Rectal smooth muscle tissue (tissue), 1 donor: ENCODE data around the gene CD22.

Source experiments
- H3K27ac ChIP-seq: one replicate; pipeline ENCODE4 v1.7.0; 2013; ENCODE audit warnings: low read depth, low read length, inconsistent platforms
- H3K27me3 ChIP-seq: one replicate; pipeline ENCODE4 v1.7.0; 2013; ENCODE audit warnings: low read length; ENCODE audit not compliant: control insufficient read depth, insufficient read depth
- H3K36me3 ChIP-seq: one replicate; pipeline ENCODE4 v1.7.0; 2013; ENCODE audit warnings: low read length; ENCODE audit not compliant: control insufficient read depth, insufficient read depth
- H3K4me1 ChIP-seq: one replicate; pipeline ENCODE4 v1.7.0; 2013; ENCODE audit warnings: low read length; ENCODE audit not compliant: control insufficient read depth, insufficient read depth
- H3K4me3 ChIP-seq: one replicate; pipeline ENCODE4 v1.7.0; 2013; ENCODE audit warnings: low read length
- H3K9ac ChIP-seq: one replicate; pipeline ENCODE4 v1.7.0; 2013; ENCODE audit warnings: low read length

CD22 gene

DNA sequence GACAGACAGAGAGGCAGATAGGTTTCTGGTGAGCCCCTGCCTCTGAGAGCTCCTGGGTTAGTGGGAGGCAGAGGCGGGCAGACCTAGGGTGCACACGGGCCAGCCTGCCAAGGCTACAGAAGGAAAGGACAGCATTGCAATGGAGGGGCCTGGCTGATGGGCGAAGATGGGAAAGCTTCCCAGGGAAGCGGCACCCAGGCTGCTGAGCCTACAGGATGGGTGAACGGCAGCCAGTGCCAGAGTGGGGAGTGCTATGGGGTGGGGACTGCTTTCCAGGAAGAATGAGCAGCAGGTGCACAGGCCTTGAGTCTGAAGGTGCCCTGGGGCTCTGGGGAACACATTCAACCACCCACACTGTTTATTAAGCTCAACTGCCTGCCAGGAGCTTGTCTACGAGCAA, 37.7 kb upstream of the CD22 start:
- no peak overlapping the region for H3K9ac ChIP-seq
- H3K36me3 ChIP-seq = no peaks in the 10 kb centered on the region
- H3K4me1 ChIP-seq = no peaks in the 10 kb centered on the region
- H3K27me3 ChIP-seq = peaks cover 4% of the 10 kb centered on the region
- H3K4me3 ChIP-seq = no peak overlapping the region
- no peak overlapping the region for H3K27ac ChIP-seq

GRCh38 chr19:35291916-35292315, 37.1 kb upstream of the CD22 start, which contains the start of gene MAG:
TSS of gene MAG (plus strand) at chr19:35292161. CDS start at chr19:35295409, 3,248 bp downstream.
- Histone ChIP-seq H3K9ac (no peak within 1 kb of the TSS), H3K4me3 (no peak within 1 kb of the TSS), H3K36me3 (no peaks in the 10 kb centered on the region), H3K4me1 (no peaks in the 10 kb centered on the region), H3K27ac (no peak within 1 kb of the TSS), H3K27me3 (peaks cover 4% of the 10 kb centered on the region)

DNA sequence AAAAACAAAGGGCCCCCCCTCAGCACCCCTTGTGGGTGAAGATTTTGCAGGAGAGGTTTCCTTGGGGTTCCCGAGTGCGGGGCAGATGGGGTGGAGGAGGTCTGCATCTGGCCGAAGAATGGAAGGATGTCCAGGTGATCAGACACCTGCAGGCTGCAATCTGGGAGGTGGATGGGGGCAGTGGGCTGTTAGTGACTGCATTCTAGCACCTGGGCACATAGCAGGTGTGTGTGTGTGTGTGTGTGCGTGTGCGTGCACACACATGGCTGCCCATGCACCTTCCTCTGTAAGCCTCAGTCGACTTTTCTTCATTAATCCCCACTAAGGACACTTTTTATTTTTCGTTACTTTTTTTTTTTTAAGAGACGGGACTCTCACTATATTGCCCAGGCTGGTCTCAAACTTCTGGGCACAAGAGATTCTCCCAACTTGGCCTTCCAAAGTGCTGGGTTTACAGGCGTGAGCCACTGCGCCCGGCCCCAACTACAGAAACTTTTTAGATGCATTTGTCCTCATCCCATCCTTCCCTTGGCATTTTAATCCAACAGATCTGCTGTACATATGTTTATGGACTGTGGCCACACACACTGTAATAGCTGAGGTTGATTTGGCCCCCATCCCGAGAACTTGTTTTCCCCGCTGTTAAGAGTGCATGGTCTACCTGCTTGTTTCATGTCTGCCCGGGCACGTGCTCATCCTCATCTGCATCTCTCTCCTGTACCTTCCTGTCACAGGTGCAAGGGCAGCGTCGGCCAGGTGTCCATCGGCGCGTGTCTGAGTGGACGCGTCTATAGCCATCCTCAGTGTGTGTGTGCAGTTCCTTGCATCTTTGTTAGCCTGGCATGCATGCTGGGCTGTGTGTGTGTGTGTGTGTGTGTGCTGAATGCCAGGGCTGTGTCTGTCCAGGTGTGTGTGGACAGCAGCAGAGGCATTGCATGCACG, 36.3 kb upstream of the CD22 start:
- peaks cover 6% of the 10 kb centered on the region for H3K27me3 ChIP-seq
- no peak overlapping the region for H3K4me3 ChIP-seq
- no peaks in the 10 kb centered on the region for H3K4me1 ChIP-seq
- H3K9ac ChIP-seq = no peak overlapping the region
- H3K27ac ChIP-seq = no peak overlapping the region
- no peaks in the 10 kb centered on the region for H3K36me3 ChIP-seq

DNA sequence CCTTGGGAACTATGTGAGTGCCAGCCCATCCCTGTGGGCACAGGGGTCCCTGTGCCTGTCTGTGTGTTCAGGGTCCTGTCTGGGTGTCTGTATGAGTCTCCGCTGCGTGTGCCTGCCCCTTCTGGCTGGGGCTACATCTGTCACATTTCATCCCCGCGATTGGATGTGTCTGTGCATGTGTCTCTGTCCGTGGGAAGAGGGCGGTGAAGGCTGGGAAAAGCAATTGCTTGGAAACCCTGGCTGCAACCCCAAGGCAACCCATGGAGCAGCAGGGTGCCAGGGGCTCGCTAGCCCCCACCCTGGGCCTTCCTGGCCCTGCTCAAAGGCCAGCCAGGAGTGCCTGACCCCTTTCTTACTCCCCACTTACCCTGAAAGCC, 35.6 kb upstream of the CD22 start:
- no peak overlapping the region for H3K27ac ChIP-seq
- peaks cover 6% of the 10 kb centered on the region for H3K27me3 ChIP-seq
- no peak overlapping the region for H3K4me3 ChIP-seq
- H3K9ac ChIP-seq = no peak overlapping the region
- no peaks in the 10 kb centered on the region for H3K4me1 ChIP-seq
- H3K36me3 ChIP-seq = no peaks in the 10 kb centered on the region

DNA sequence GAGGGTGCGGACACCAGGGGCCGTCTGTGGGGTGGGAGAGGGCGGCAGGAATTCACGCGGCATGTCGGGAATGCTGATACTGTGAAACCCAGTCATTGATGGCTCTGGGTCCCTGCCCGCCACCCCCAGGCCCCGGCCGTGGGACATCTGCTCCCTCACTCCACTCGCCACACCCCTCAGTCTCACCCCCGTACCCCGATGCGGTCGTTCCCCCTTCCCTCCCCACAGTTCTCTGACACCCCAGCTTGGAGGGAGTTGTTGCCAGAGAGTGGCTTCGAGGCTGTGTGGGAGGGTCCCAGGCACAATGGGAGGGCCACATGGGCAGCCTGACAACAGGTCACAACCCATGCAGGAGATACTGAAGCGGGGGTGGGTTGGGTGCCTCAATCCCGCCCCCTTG, 35.2 kb upstream of the CD22 start:
- Histone ChIP-seq H3K4me1 (no peaks in the 10 kb centered on the region), H3K4me3 (no peak overlapping the region), H3K9ac (no peak overlapping the region), H3K27ac (no peak overlapping the region), H3K27me3 (peaks cover 6% of the 10 kb centered on the region), H3K36me3 (no peaks in the 10 kb centered on the region)

GRCh38 chr19:35294328-35294727, 34.7 kb upstream of the CD22 start:
- no peak overlapping the region for H3K27ac ChIP-seq
- no peak overlapping the region for H3K4me3 ChIP-seq
- no peak overlapping the region for H3K9ac ChIP-seq
- no peaks in the 10 kb centered on the region for H3K36me3 ChIP-seq
- H3K4me1 ChIP-seq = no peaks in the 10 kb centered on the region
- H3K27me3 ChIP-seq = peaks cover 6% of the 10 kb centered on the region

DNA sequence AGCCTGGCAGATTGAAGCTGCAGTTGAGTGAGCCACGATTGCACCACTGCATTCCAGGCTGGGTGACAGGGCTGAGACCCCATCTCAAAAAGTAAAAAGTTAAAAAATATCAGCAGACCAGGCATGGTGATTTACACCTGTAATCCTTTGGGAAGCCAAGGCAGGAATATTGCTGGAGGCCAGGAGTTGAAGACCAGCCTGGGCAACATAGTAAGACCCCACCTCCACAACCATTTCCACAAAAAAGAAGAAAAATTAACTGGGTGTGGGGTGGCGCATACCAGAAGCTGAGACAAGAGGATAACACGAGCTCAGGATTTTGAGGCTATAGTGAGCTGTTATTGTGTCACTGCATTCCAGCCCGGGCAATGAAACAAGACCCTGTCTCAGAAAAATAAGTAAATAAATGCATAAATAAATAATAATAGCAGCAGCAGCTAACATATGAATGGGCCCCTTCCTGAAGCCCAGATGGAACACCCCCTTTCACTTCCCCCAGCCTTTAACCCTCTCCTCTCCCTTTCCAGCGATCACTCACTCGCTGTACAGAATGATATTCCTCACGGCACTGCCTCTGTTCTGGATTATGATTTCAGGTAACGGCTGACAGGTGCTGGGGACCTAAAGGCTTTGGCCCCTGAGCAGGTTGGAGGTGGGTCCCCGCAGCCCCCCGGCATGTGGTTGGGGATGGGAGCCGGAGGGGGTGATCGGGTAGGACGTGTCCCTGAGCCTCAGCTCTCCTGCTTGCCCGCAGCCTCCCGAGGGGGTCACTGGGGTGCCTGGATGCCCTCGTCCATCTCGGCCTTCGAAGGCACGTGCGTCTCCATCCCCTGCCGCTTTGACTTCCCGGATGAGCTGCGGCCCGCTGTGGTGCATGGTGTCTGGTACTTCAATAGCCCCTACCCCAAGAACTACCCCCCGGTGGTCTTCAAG, 33.9 kb upstream of the CD22 start:
- no peaks in the 10 kb centered on the region for H3K4me1 ChIP-seq
- H3K27ac ChIP-seq = no peak overlapping the region
- H3K27me3 ChIP-seq = peaks cover 6% of the 10 kb centered on the region
- H3K9ac ChIP-seq = no peak overlapping the region
- no peaks in the 10 kb centered on the region for H3K36me3 ChIP-seq
- no peak overlapping the region for H3K4me3 ChIP-seq

- Histone ChIP-seq H3K27ac (no peak overlapping the region), H3K9ac (no peak overlapping the region), H3K27me3 (peaks cover 6% of the 10 kb centered on the region), H3K4me3 (no peak overlapping the region), H3K36me3 (no peaks in the 10 kb centered on the region), H3K4me1 (no peaks in the 10 kb centered on the region)
Measured at GRCh38 chr19:35295792-35296462, 33.1 kb upstream of the CD22 start.

- Histone ChIP-seq H3K36me3 (no peaks in the 10 kb centered on the region), H3K27me3 (peaks cover 2% of the 10 kb centered on the region), H3K4me3 (no peak overlapping the region), H3K4me1 (no peaks in the 10 kb centered on the region), H3K9ac (no peak overlapping the region), H3K27ac (no peak overlapping the region)
Measured at GRCh38 chr19:35296644-35297514, 32.1 kb upstream of the CD22 start.

GRCh38 chr19:35297515-35297848, 31.5 kb upstream of the CD22 start:
- H3K27me3 ChIP-seq = peaks cover 2% of the 10 kb centered on the region
- no peak overlapping the region for H3K4me3 ChIP-seq
- no peaks in the 10 kb centered on the region for H3K4me1 ChIP-seq
- H3K9ac ChIP-seq = no peak overlapping the region
- H3K27ac ChIP-seq = no peak overlapping the region
- no peaks in the 10 kb centered on the region for H3K36me3 ChIP-seq

- H3K4me3 ChIP-seq = no peak overlapping the region
- H3K36me3 ChIP-seq = no peaks in the 10 kb centered on the region
- H3K27me3 ChIP-seq = peaks cover 2% of the 10 kb centered on the region
- H3K9ac ChIP-seq = no peak overlapping the region
- no peak overlapping the region for H3K27ac ChIP-seq
- no peaks in the 10 kb centered on the region for H3K4me1 ChIP-seq
Measured at GRCh38 chr19:35297922-35298321, 31.1 kb upstream of the CD22 start.
